Activated gamma-delta T cell (primary cell): ENCODE data around the gene MNT.
A peak's percentile ranks its signal among the peaks of the same experiment; 100 is the strongest.

ENCODE experiments used
- DNase-seq: peaks from one replicate; lab custom pipeline; 2025; lab: John Stamatoyannopoulos, UW

MNT gene

GRCh38 chr17:2363851-2364762 lies 36.8 kb downstream of the MNT start:
- DNase-seq: no peak

GRCh38 chr17:2363318-2363717 lies 37.5 kb downstream of the MNT start:
- no peak for DNase-seq

- no peak for DNase-seq
Observed at GRCh38 chr17:2362881-2363280, 38.0 kb downstream of the MNT start.

GRCh38 chr17:2362416-2362815 lies 38.4 kb downstream of the MNT start:
- DNase-seq: no peak

- no peak for DNase-seq
Observed at GRCh38 chr17:2362016-2362415, 38.8 kb downstream of the MNT start.

- no peak for DNase-seq
Observed at GRCh38 chr17:2361010-2361760, 39.7 kb downstream of the MNT start.

GRCh38 chr17:2357931-2358434 lies 42.9 kb downstream of the MNT start:
- no peak for DNase-seq

GRCh38 chr17:2357237-2357636 lies 43.6 kb downstream of the MNT start:
- no peak for DNase-seq

- no peak for DNase-seq
Observed at GRCh38 chr17:2354311-2354710, 46.5 kb downstream of the MNT start.

GRCh38 chr17:2351269-2351668 lies 49.6 kb downstream of the MNT start:
- no peak for DNase-seq

GRCh38 chr17:2347805-2348685 lies 52.8 kb downstream of the MNT start:
- no peak for DNase-seq

- no peak for DNase-seq
Observed at GRCh38 chr17:2346475-2346874, 54.4 kb downstream of the MNT start.

- no peak for DNase-seq
Observed at GRCh38 chr17:2344528-2344927, 56.3 kb downstream of the MNT start.

GRCh38 chr17:2343421-2343820 lies 57.4 kb downstream of the MNT start:
- DNase-seq: no peak

GRCh38 chr17:2338315-2338657 lies 62.6 kb downstream of the MNT start:
- no peak for DNase-seq

- DNase-seq: peak; percentile 46
Observed at GRCh38 chr17:2337544-2338314, 63.1 kb downstream of the MNT start.

GRCh38 chr17:2336852-2337543 lies 63.9 kb downstream of the MNT start, which contains the start of gene SGSM2:
Gene SGSM2 (plus strand): TSS chr17:2337501. CDS start chr17:2337689, 188 bp downstream.
- DNase-seq: peak; percentile 68

- peak; percentile 74 for DNase-seq
Observed at GRCh38 chr17:2336215-2336851, 64.5 kb downstream of the MNT start, which contains the start of gene TSR1. Gene TSR1 (minus strand): TSS chr17:2336457. CDS start chr17:2336427, 30 bp downstream.

GRCh38 chr17:2335726-2336214 lies 65.1 kb downstream of the MNT start:
- no peak for DNase-seq
